K562 (cell line): ENCODE results near the gene FAM83B.

Source experiments
- CEBPZ ChIP-seq: fragments of 150-350 bp; IDR thresholded peaks from 2 replicates; pipeline ENCODE4 v1.6.1; 2014; ENCODE audit warnings: low read depth, mild to moderate bottlenecking, low read length, borderline replicate concordance
- FOXA1 ChIP-seq: fragments of 450-650 bp; IDR thresholded peaks from 2 replicates; pipeline ENCODE4 v1.6.1; 2016; ENCODE audit warnings: mild to moderate bottlenecking, borderline replicate concordance
- IRF9 ChIP-seq: fragments of 450-650 bp; IDR thresholded peaks from 2 replicates; pipeline ENCODE4 v1.6.1; 2016; ENCODE audit warnings: missing biosample characterization, missing genetic modification characterization
- KLF16 ChIP-seq: IDR thresholded peaks from 2 replicates; pipeline ENCODE4 v1.6.1; 2016; ENCODE audit warnings: antibody characterized with exemption
- NCOA4 ChIP-seq: fragments of 450-650 bp; IDR thresholded peaks from 2 replicates; pipeline ENCODE4 v1.6.1; 2018; ENCODE audit warnings: mild to moderate bottlenecking; ENCODE audit not compliant: partially characterized antibody
- SIX5 ChIP-seq, 2 experiments: IDR thresholded peaks; 2 replicates each; pipeline ENCODE4 v1.6.1; 2011; ENCODE audit warnings: low read length in 2 of 2, borderline replicate concordance in 1 of 2, low read depth in 1 of 2, mild to moderate bottlenecking in 1 of 2, moderate library complexity in 1 of 2; ENCODE audit not compliant: insufficient read depth in 1 of 2
- SMAD3 ChIP-seq: fragments of 450-650 bp; formaldehyde crosslinking; conservative IDR thresholded peaks from 2 replicates; pipeline ENCODE4 v1.4.0; 2020; ENCODE audit warnings: mild to moderate bottlenecking

GRCh38 chr6:54907355-54907754 is 60.8 kb downstream of the FAM83B start:
- TF ChIP-seq SMAD3 (CRISPR knock-in tag) (no peak), CEBPZ (no peak), SIX5 (IDR thresholded peaks at IDR 0.05; ENCODE audit: borderline replicate concordance in 1 of 2, insufficient read depth in 1 of 2, low read depth in 1 of 2, low read length in 2 of 2) (no peak), NCOA4 (no peak), IRF9 (tag) (no peak), KLF16 (no peak), FOXA1 (no peak)
